Neural cell (in vitro differentiated cells): Measurements from ENCODE around the gene RAB42. TPM values are rescaled to one million over a fixed set of nuclear protein-coding genes. Genes with fewer than 3 reads are reported as not detected.

ENCODE experiments used
- H2AFZ ChIP-seq: fragments of 200-600, 300-800 bp; sonication (generic), shearing (Covaris generic); 2 replicates; pipeline ENCODE4 v1.6.0; 2014; ENCODE audit warnings: low read depth, mild to moderate bottlenecking, antibody characterized with exemption, low read length, moderate library complexity
- H3F3A ChIP-seq: fragments of 200-600 bp; shearing (Covaris generic); 2 replicates; pipeline ENCODE4 v1.6.1; 2016; ENCODE audit warnings: mild to moderate bottlenecking, moderate library complexity, mixed read lengths, antibody characterized with exemption, low read length; ENCODE audit not compliant: insufficient read depth, poor library complexity, severe bottlenecking
- H3K27ac ChIP-seq: fragments of 200-600, 300-800 bp; sonication (generic), shearing (Covaris generic); 2 replicates; pipeline ENCODE4 v1.5.1; 2014; ENCODE audit warnings: mild to moderate bottlenecking, low read length, moderate library complexity
- H3K27me3 ChIP-seq: fragments of 300-800, 200-600 bp; sonication (generic), shearing (Covaris generic); 2 replicates; pipeline ENCODE4 v1.6.0; 2014; ENCODE audit warnings: mild to moderate bottlenecking, low read depth, low read length, moderate library complexity; ENCODE audit not compliant: insufficient read depth
- H3K36me3 ChIP-seq: fragments of 300-800, 200-600 bp; sonication (generic), shearing (Covaris generic); 2 replicates; pipeline ENCODE4 v1.5.1; 2014; ENCODE audit warnings: mild to moderate bottlenecking, antibody characterized with exemption, low read length, moderate library complexity; ENCODE audit not compliant: insufficient read depth
- H3K4me2 ChIP-seq: fragments of 300-800, 200-600 bp; sonication (generic), shearing (Covaris generic); 2 replicates; pipeline ENCODE4 v1.6.0; 2014; ENCODE audit warnings: mild to moderate bottlenecking, low read length
- H3K4me3 ChIP-seq: fragments of 300-800, 200-600 bp; sonication (generic), shearing (Covaris generic); 2 replicates; pipeline ENCODE4 v1.5.1; 2014; ENCODE audit warnings: mild to moderate bottlenecking, low read length, moderate library complexity
- H3K79me2 ChIP-seq: fragments of 200-600 bp; shearing (Covaris generic); replicated peaks from 2 replicates; pipeline ENCODE4 v1.6.0; 2014; ENCODE audit warnings: mild to moderate bottlenecking, low read length, moderate library complexity; ENCODE audit not compliant: insufficient read depth
- H3K9ac ChIP-seq: fragments of 300-800, 200-600 bp; sonication (generic), shearing (Covaris generic); 2 replicates; pipeline ENCODE4 v1.6.1; 2016; ENCODE audit warnings: mild to moderate bottlenecking, low read length, mixed read lengths
- H3K9me2 ChIP-seq: fragments of 200-600 bp; shearing (Covaris generic); 2 replicates; pipeline ENCODE4 v1.6.1; 2016; ENCODE audit warnings: mild to moderate bottlenecking, low read length, mixed read lengths; ENCODE audit not compliant: insufficient read depth
- H3K9me3 ChIP-seq: fragments of 200-600, 300-800 bp; sonication (generic), shearing (Covaris generic); 2 replicates; pipeline ENCODE4 v1.6.1; 2016; ENCODE audit warnings: mild to moderate bottlenecking, mixed run types, low read length, moderate library complexity, mixed read lengths
- H4K20me1 ChIP-seq: fragments of 200-600 bp; shearing (Covaris generic); 2 replicates; pipeline ENCODE4 v1.6.1; 2016; ENCODE audit warnings: mild to moderate bottlenecking, mixed run types; ENCODE audit not compliant: insufficient read depth
- EP300 ChIP-seq: fragments of 450-650 bp; conservative IDR thresholded peaks from 2 replicates; pipeline ENCODE4 v1.6.1; 2014; ENCODE audit warnings: antibody characterized with exemption, mild to moderate bottlenecking, moderate library complexity; ENCODE audit not compliant: poor library complexity, severe bottlenecking
- EZH2 ChIP-seq: fragments of 200-600, 300-800 bp; shearing (Covaris generic), sonication (generic); IDR thresholded peaks from 2 replicates; pipeline ENCODE4 v1.6.1; 2014; ENCODE audit warnings: antibody characterized with exemption, low read length, borderline replicate concordance, mild to moderate bottlenecking; ENCODE audit not compliant: insufficient read depth, poor library complexity, severe bottlenecking
- MXI1 ChIP-seq: fragments of 450-650 bp; conservative IDR thresholded peaks from 2 replicates; pipeline ENCODE4 v1.6.1; 2014; ENCODE audit warnings: antibody characterized with exemption, mild to moderate bottlenecking; ENCODE audit not compliant: poor library complexity, severe bottlenecking
- POLR2AphosphoS5 ChIP-seq: IDR thresholded peaks from 2 replicates; pipeline ENCODE4 v1.6.1; 2012
- RAD21 ChIP-seq: fragments of 450-650 bp; conservative IDR thresholded peaks from 2 replicates; pipeline ENCODE4 v1.6.1; 2014; ENCODE audit warnings: antibody characterized with exemption, mild to moderate bottlenecking, moderate library complexity
- SMC3 ChIP-seq: fragments of 450-650 bp; conservative IDR thresholded peaks from 2 replicates; pipeline ENCODE4 v1.6.1; 2014; ENCODE audit warnings: antibody characterized with exemption, mild to moderate bottlenecking, moderate library complexity; ENCODE audit not compliant: poor library complexity
- TAF1 ChIP-seq: IDR thresholded peaks from 2 replicates; pipeline ENCODE4 v1.6.1; 2012; ENCODE audit warnings: low read depth
- polyA plus RNA-seq: library from polyadenylated mRNA; depleted of rRNA; stranded (reverse); fragments of >200 nt; gene quantifications from 2 replicates; pipeline ENCODE4 v1.2.3, GENCODE V29; 2014
- TF ChIP-seq, protein P1 (sequence below): fragments of 450-650 bp; IDR thresholded peaks from 2 replicates; pipeline ENCODE4 v1.5.1; 2014; ENCODE audit warnings: antibody characterized with exemption, mild to moderate bottlenecking, moderate library complexity; ENCODE audit not compliant: poor library complexity, severe bottlenecking
- TF ChIP-seq, protein P2 (sequence below): IDR thresholded peaks from 2 replicates; pipeline ENCODE4 v1.6.1; 2012; ENCODE audit warnings: borderline replicate concordance

RAB42 gene
- polyA plus RNA-seq, 1 donor from 2014 or later: not detected

DNA sequence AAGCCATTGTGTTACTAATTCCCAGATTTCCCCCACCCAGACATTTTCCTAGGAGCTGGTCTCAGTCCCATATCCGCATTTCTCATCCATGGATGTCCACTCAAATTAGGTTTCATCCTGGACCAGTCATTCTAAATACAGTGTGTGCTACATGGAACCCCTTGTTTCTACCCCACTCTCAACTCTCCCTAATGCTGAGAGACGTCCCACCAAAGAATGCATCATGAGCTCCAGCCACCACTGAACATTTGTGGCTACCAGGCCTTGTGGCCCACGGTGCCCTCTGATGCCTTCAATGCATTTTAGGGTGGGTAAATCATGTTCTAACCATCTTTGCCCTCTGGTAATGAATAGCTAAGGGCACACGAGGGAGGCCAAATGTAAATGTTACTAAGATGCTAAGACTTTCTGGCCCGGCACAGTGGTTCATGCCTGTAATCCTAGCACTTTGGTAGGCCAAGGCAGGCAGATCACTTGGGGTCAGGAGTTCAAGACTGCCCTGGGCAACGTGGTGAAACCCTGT lies 13.3 kb upstream of the RAB42 start:
- H3K27me3 ChIP-seq: no peaks in the 10 kb centered on the region
- no peaks in the 10 kb centered on the region for H4K20me1 ChIP-seq
- no peaks in the 10 kb centered on the region for H3K9me3 ChIP-seq
- H3K27ac ChIP-seq: no peak overlapping the region
- no peak overlapping the region for H3K9ac ChIP-seq
- H3K4me3 ChIP-seq: no peak overlapping the region
- no peak overlapping the region for H2AFZ ChIP-seq
- no peaks in the 10 kb centered on the region for H3K36me3 ChIP-seq
- TF ChIP-seq POLR2AphosphoS5 (no peak), SMC3 (no peak)
- no peaks in the 10 kb centered on the region for H3F3A ChIP-seq
- no peaks in the 10 kb centered on the region for H3K9me2 ChIP-seq
- H3K79me2 ChIP-seq: peaks cover 17% of the 10 kb centered on the region
- no peak overlapping the region for H3K4me2 ChIP-seq

DNA sequence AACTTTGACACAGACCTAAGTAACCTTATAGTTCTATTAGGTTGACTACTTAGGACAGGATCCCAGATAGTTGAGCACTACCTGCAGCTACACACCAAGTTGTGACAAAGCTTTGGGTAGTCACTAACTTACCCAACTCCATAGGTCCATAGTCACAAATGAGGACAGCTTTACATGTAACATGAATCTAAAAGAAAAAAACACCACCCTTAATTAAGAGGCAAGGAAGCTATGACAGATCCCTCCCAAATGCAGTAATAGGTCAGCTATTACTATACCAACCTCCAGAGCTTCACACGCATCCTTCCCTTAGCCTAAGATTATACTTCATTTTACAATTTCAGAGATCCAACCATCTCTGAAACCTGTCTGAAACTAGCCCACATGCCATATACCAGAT lies 12.7 kb upstream of the RAB42 start:
- Histone ChIP-seq H3K36me3 (no peaks in the 10 kb centered on the region), H2AFZ (no peak overlapping the region), H3K9me2 (no peaks in the 10 kb centered on the region), H3K9ac (no peak overlapping the region), H3K27me3 (no peaks in the 10 kb centered on the region), H3K4me3 (peak overlapping the region; percentile 90), H3K9me3 (no peaks in the 10 kb centered on the region), H3K27ac (no peak overlapping the region), H3K79me2 (peaks cover 17% of the 10 kb centered on the region), H3F3A (no peaks in the 10 kb centered on the region), H4K20me1 (no peaks in the 10 kb centered on the region), H3K4me2 (peak overlapping the region; percentile 52)
- no peak for TF ChIP-seq POLR2AphosphoS5
- TF ChIP-seq MXI1: no peak
- TF ChIP-seq EP300: no peak
- TF ChIP-seq, protein P1, sequence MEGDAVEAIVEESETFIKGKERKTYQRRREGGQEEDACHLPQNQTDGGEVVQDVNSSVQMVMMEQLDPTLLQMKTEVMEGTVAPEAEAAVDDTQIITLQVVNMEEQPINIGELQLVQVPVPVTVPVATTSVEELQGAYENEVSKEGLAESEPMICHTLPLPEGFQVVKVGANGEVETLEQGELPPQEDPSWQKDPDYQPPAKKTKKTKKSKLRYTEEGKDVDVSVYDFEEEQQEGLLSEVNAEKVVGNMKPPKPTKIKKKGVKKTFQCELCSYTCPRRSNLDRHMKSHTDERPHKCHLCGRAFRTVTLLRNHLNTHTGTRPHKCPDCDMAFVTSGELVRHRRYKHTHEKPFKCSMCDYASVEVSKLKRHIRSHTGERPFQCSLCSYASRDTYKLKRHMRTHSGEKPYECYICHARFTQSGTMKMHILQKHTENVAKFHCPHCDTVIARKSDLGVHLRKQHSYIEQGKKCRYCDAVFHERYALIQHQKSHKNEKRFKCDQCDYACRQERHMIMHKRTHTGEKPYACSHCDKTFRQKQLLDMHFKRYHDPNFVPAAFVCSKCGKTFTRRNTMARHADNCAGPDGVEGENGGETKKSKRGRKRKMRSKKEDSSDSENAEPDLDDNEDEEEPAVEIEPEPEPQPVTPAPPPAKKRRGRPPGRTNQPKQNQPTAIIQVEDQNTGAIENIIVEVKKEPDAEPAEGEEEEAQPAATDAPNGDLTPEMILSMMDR: no peak
- no peak for TF ChIP-seq TAF1

DNA sequence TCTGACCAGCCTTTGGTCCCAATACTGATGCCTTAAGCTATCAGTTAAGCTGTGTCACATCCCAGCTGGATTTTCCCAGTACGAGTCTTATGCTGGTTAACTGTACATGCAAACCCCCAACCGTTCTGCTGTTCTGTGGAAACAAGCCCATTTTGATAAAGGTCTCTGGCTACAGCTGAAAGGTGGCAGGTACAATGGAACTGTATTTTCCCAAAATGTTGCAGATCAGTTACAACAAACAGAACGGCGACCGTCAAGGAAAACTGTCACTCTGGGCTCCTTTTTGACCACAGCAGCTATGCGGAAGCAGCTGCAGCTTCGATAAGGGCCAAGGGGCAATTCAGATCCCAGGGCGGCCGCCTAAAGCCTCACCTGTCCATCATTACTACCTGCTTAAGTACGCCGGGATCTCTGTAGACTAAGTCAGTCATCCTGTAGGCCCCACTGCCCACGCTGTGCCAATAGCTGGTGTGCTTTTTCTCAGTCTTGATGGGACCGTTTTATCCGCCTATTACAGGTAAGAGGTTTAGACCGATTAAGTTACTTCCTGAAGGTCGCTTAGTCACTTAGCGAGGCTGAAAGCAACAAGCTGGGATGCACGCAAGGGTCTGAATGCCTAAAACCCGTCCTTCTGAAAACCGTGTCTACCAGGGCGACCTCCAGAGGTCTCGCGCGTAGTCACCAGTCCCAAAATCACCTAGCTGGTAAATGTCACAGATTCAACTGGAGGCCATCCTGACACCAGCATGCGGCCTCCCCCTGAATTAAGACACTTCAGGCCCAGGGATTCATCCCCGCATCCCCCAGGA lies 11.1 kb upstream of the RAB42 start:
- H3K9ac ChIP-seq: peak overlapping the region; percentile 88
- H3K27ac ChIP-seq: peak overlapping the region; percentile 77
- H3K36me3 ChIP-seq: no peaks in the 10 kb centered on the region
- H3K79me2 ChIP-seq: peaks cover 17% of the 10 kb centered on the region
- peak overlapping the region; percentile 90 for H3K4me3 ChIP-seq
- H3K9me2 ChIP-seq: no peaks in the 10 kb centered on the region
- H4K20me1 ChIP-seq: no peaks in the 10 kb centered on the region
- no peaks in the 10 kb centered on the region for H3F3A ChIP-seq
- peak overlapping the region; percentile 52 for H3K4me2 ChIP-seq
- H2AFZ ChIP-seq: peak overlapping the region; percentile 37
- no peaks in the 10 kb centered on the region for H3K27me3 ChIP-seq
- TF ChIP-seq RAD21: no peak
- no peak for TF ChIP-seq MXI1
- TF ChIP-seq, protein P1: peak; percentile 55
- TF ChIP-seq POLR2AphosphoS5: no peak
- TF ChIP-seq TAF1: no peak
- TF ChIP-seq, protein P2, sequence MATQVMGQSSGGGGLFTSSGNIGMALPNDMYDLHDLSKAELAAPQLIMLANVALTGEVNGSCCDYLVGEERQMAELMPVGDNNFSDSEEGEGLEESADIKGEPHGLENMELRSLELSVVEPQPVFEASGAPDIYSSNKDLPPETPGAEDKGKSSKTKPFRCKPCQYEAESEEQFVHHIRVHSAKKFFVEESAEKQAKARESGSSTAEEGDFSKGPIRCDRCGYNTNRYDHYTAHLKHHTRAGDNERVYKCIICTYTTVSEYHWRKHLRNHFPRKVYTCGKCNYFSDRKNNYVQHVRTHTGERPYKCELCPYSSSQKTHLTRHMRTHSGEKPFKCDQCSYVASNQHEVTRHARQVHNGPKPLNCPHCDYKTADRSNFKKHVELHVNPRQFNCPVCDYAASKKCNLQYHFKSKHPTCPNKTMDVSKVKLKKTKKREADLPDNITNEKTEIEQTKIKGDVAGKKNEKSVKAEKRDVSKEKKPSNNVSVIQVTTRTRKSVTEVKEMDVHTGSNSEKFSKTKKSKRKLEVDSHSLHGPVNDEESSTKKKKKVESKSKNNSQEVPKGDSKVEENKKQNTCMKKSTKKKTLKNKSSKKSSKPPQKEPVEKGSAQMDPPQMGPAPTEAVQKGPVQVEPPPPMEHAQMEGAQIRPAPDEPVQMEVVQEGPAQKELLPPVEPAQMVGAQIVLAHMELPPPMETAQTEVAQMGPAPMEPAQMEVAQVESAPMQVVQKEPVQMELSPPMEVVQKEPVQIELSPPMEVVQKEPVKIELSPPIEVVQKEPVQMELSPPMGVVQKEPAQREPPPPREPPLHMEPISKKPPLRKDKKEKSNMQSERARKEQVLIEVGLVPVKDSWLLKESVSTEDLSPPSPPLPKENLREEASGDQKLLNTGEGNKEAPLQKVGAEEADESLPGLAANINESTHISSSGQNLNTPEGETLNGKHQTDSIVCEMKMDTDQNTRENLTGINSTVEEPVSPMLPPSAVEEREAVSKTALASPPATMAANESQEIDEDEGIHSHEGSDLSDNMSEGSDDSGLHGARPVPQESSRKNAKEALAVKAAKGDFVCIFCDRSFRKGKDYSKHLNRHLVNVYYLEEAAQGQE: no peak
- TF ChIP-seq EZH2: no peak
- TF ChIP-seq EP300: no peak
- peak; percentile 37 for TF ChIP-seq SMC3
- H3K9me3 ChIP-seq: no peaks in the 10 kb centered on the region
